Mesothelial cell of epicardium (in vitro differentiated cells): ENCODE results near the gene TMEM121. TPM values are rescaled to one million over a fixed set of nuclear protein-coding genes. Genes with fewer than 3 reads are reported as not detected.
"Not testable (repeated sequence)": the region's sequence is repeated elsewhere in the genome, so short reads cannot be mapped to it uniquely, and the experiment has no call there.

ENCODE experiments used
- DNase-seq, 2 experiments: peaks; one replicate each; pipeline ENCODE4 v3.0.0; 2021; ENCODE audit warnings: low spot score in 2 of 2; ENCODE audit not compliant: unreplicated experiment in 2 of 2
- H3K27ac Mint-ChIP-seq: 2 replicates; pipeline ENCODE4 v1.8.0; 2021; ENCODE audit warnings: mixed read lengths
- H3K27me3 Mint-ChIP-seq: 2 replicates; pipeline ENCODE4 v1.8.0; 2021; ENCODE audit warnings: low read depth, mixed read lengths
- H3K36me3 Mint-ChIP-seq: 2 replicates; pipeline ENCODE4 v1.8.0; 2021; ENCODE audit warnings: mixed read lengths
- H3K4me1 Mint-ChIP-seq: 2 replicates; pipeline ENCODE4 v1.8.0; 2021; ENCODE audit warnings: mixed read lengths
- H3K4me3 Mint-ChIP-seq: 2 replicates; pipeline ENCODE4 v1.8.0; 2021; ENCODE audit warnings: mild to moderate bottlenecking, moderate library complexity, mixed read lengths
- H3K9me3 Mint-ChIP-seq: 2 replicates; pipeline ENCODE4 v1.8.0; 2021; ENCODE audit warnings: mixed read lengths
- CTCF ChIP-seq: fragments of 200-600 bp; sonication (generic); IDR thresholded peaks from one replicate; pipeline ENCODE4 v1.5.0; 2021; ENCODE audit warnings: antibody characterized with exemption; ENCODE audit not compliant: unreplicated experiment
- total RNA-seq: library from RNA; stranded (reverse); gene quantifications from 3 replicates; pipeline ENCODE4 v1.2.1, GENCODE V29; 2021

The TMEM121 gene
- total RNA-seq, 1 donor from 2014 or later: 5.6 TPM

GRCh38 chr14:105568859-105569766, 42.7 kb downstream of the TMEM121 start:
- no peak overlapping the region for H3K4me3 Mint-ChIP-seq
- H3K36me3 Mint-ChIP-seq: peaks cover 14% of the 10 kb centered on the region
- H3K4me1 Mint-ChIP-seq: no peaks in the 10 kb centered on the region
- H3K9me3 Mint-ChIP-seq: peaks cover 45% of the 10 kb centered on the region
- no peaks in the 10 kb centered on the region for H3K27me3 Mint-ChIP-seq
- H3K27ac Mint-ChIP-seq: no peak overlapping the region
- TF ChIP-seq CTCF: no peak
- DNase-seq: no peak

- Mint-ChIP-seq H3K27ac (no peak overlapping the region), H3K36me3 (peaks cover 10% of the 10 kb centered on the region), H3K9me3 (peaks cover 39% of the 10 kb centered on the region), H3K4me3 (no peak overlapping the region), H3K4me1 (no peaks in the 10 kb centered on the region), H3K27me3 (no peaks in the 10 kb centered on the region)
- DNase-seq: no peak
- TF ChIP-seq CTCF: no peak
Measured at GRCh38 chr14:105570482-105570881, 44.1 kb downstream of the TMEM121 start.

- Mint-ChIP-seq H3K9me3 (peaks cover 43% of the 10 kb centered on the region), H3K36me3 (peaks cover 12% of the 10 kb centered on the region)
- not testable (repeated sequence) for DNase-seq, H3K27me3 Mint-ChIP-seq, H3K4me1 Mint-ChIP-seq, H3K4me3 Mint-ChIP-seq, H3K27ac Mint-ChIP-seq
Measured at GRCh38 chr14:105571181-105571951, 45.0 kb downstream of the TMEM121 start.

- Mint-ChIP-seq H3K36me3 (peaks cover 19% of the 10 kb centered on the region), H3K9me3 (peaks cover 48% of the 10 kb centered on the region)
- H3K27ac Mint-ChIP-seq, H3K27me3 Mint-ChIP-seq, H3K4me3 Mint-ChIP-seq, H3K4me1 Mint-ChIP-seq, DNase-seq: not testable (repeated sequence)
Measured at GRCh38 chr14:105572063-105572462, 45.7 kb downstream of the TMEM121 start.

GRCh38 chr14:105573841-105574240, 47.5 kb downstream of the TMEM121 start:
- H3K27me3 Mint-ChIP-seq, H3K4me1 Mint-ChIP-seq, H3K4me3 Mint-ChIP-seq, DNase-seq, H3K27ac Mint-ChIP-seq: not testable (repeated sequence)
- peaks cover 52% of the 10 kb centered on the region for H3K9me3 Mint-ChIP-seq
- peaks cover 28% of the 10 kb centered on the region for H3K36me3 Mint-ChIP-seq

GRCh38 chr14:105574411-105574810, 48.0 kb downstream of the TMEM121 start:
- H3K27me3 Mint-ChIP-seq, H3K4me1 Mint-ChIP-seq, H3K4me3 Mint-ChIP-seq, H3K27ac Mint-ChIP-seq: not testable (repeated sequence)
- peaks cover 26% of the 10 kb centered on the region for H3K36me3 Mint-ChIP-seq
- peaks cover 46% of the 10 kb centered on the region for H3K9me3 Mint-ChIP-seq
- DNase-seq: peak in 1 of 2 experiments; percentile 1

- not testable (repeated sequence) for H3K4me1 Mint-ChIP-seq, DNase-seq, H3K27me3 Mint-ChIP-seq, H3K4me3 Mint-ChIP-seq, H3K27ac Mint-ChIP-seq
- Mint-ChIP-seq H3K36me3 (peaks cover 26% of the 10 kb centered on the region), H3K9me3 (peaks cover 39% of the 10 kb centered on the region)
Measured at GRCh38 chr14:105575016-105575700, 48.8 kb downstream of the TMEM121 start.
